Measurements from ENCODE around the gene COL23A1. TPM values are rescaled to one million over a fixed set of nuclear protein-coding genes. Genes with fewer than 3 reads are reported as not detected.

COL23A1 gene
- total and polyA plus RNA-seq, 2 donors (not counting 1 experiment from before 2014, with no cell fraction given): not detected

GRCh38 chr5:178322736-178323540 lies 267.3 kb downstream of the COL23A1 start:
- Histone ChIP-seq H3K79me2 (ENCODE audit: control insufficient read depth, insufficient read depth, low read length) (no peaks in the 10 kb centered on the region), H3K36me3 (ENCODE audit: control insufficient read depth, insufficient read depth, low read length) (no peaks in the 10 kb centered on the region), H3K4me1 (ENCODE audit: control insufficient read depth, extremely low read depth, insufficient read depth, low read length) (no peaks in the 10 kb centered on the region), H3K27ac (ENCODE audit: insufficient read depth, low read length) (no peak overlapping the region), H3K9me3 (ENCODE audit: control insufficient read depth, insufficient read depth, low read depth, low read length) (no peaks in the 10 kb centered on the region), H3K4me2 (ENCODE audit: extremely low read depth, insufficient read depth, low read length) (no peak overlapping the region), H4K20me1 (ENCODE audit: control insufficient read depth, extremely low read depth, insufficient read depth, low read length) (no peaks in the 10 kb centered on the region), H3K9ac (ENCODE audit: insufficient read depth, low read length) (no peak overlapping the region), H2AFZ (ENCODE audit: low read length) (no peak overlapping the region), H3K4me3 (replicated peaks in 1 of 4; ENCODE audit: control extremely low read depth in 1 of 4, insufficient read depth in 1 of 4, low read depth in 3 of 4, low read length in 4 of 4) (no peak overlapping the region), H3K27me3 (ENCODE audit: control insufficient read depth, insufficient read depth, low read length) (no peaks in the 10 kb centered on the region)
- TF ChIP-seq EZH2 (IDR thresholded peaks at IDR 0.05; ENCODE audit: low read length, missing control alignments): no peak
- TF ChIP-seq, protein P1, sequence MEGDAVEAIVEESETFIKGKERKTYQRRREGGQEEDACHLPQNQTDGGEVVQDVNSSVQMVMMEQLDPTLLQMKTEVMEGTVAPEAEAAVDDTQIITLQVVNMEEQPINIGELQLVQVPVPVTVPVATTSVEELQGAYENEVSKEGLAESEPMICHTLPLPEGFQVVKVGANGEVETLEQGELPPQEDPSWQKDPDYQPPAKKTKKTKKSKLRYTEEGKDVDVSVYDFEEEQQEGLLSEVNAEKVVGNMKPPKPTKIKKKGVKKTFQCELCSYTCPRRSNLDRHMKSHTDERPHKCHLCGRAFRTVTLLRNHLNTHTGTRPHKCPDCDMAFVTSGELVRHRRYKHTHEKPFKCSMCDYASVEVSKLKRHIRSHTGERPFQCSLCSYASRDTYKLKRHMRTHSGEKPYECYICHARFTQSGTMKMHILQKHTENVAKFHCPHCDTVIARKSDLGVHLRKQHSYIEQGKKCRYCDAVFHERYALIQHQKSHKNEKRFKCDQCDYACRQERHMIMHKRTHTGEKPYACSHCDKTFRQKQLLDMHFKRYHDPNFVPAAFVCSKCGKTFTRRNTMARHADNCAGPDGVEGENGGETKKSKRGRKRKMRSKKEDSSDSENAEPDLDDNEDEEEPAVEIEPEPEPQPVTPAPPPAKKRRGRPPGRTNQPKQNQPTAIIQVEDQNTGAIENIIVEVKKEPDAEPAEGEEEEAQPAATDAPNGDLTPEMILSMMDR (conservative IDR thresholded peaks at IDR 0.05 in 1 of 2, IDR thresholded peaks at IDR 0.05 in 1 of 2; ENCODE audit: low read depth in 1 of 2, low read length in 2 of 2): no peak
- DNase-seq (ENCODE audit: low read depth in 2 of 2): no peak

GRCh38 chr5:178320281-178320855 lies 269.8 kb downstream of the COL23A1 start:
- no peak overlapping the region for H3K9ac ChIP-seq (ENCODE audit: insufficient read depth, low read length)
- H3K4me3 ChIP-seq (replicated peaks in 1 of 4; ENCODE audit: control extremely low read depth in 1 of 4, insufficient read depth in 1 of 4, low read depth in 3 of 4, low read length in 4 of 4): no peak overlapping the region
- no peaks in the 10 kb centered on the region for H3K4me1 ChIP-seq (ENCODE audit: control insufficient read depth, extremely low read depth, insufficient read depth, low read length)
- TF ChIP-seq, protein P1 (conservative IDR thresholded peaks at IDR 0.05 in 1 of 2, IDR thresholded peaks at IDR 0.05 in 1 of 2; ENCODE audit: low read depth in 1 of 2, low read length in 2 of 2): no peak
- H3K4me2 ChIP-seq (ENCODE audit: extremely low read depth, insufficient read depth, low read length): no peak overlapping the region
- H3K36me3 ChIP-seq (ENCODE audit: control insufficient read depth, insufficient read depth, low read length): no peaks in the 10 kb centered on the region
- DNase-seq (ENCODE audit: low read depth in 2 of 2): no peak
- no peaks in the 10 kb centered on the region for H4K20me1 ChIP-seq (ENCODE audit: control insufficient read depth, extremely low read depth, insufficient read depth, low read length)
- H3K27ac ChIP-seq (ENCODE audit: insufficient read depth, low read length): no peak overlapping the region
- H3K9me3 ChIP-seq (ENCODE audit: control insufficient read depth, insufficient read depth, low read depth, low read length): no peaks in the 10 kb centered on the region
- no peaks in the 10 kb centered on the region for H3K79me2 ChIP-seq (ENCODE audit: control insufficient read depth, insufficient read depth, low read length)
- H3K27me3 ChIP-seq (ENCODE audit: control insufficient read depth, insufficient read depth, low read length): no peaks in the 10 kb centered on the region
- H2AFZ ChIP-seq (ENCODE audit: low read length): no peak overlapping the region

GRCh38 chr5:178319541-178320041 lies 270.6 kb downstream of the COL23A1 start:
- Histone ChIP-seq H3K4me2 (ENCODE audit: extremely low read depth, insufficient read depth, low read length) (no peak overlapping the region), H3K4me3 (replicated peaks in 1 of 4; ENCODE audit: control extremely low read depth in 1 of 4, insufficient read depth in 1 of 4, low read depth in 3 of 4, low read length in 4 of 4) (no peak overlapping the region), H3K27me3 (ENCODE audit: control insufficient read depth, insufficient read depth, low read length) (no peaks in the 10 kb centered on the region), H3K27ac (ENCODE audit: insufficient read depth, low read length) (no peak overlapping the region), H2AFZ (ENCODE audit: low read length) (no peak overlapping the region), H3K9me3 (ENCODE audit: control insufficient read depth, insufficient read depth, low read depth, low read length) (no peaks in the 10 kb centered on the region), H3K36me3 (ENCODE audit: control insufficient read depth, insufficient read depth, low read length) (no peaks in the 10 kb centered on the region), H3K79me2 (ENCODE audit: control insufficient read depth, insufficient read depth, low read length) (no peaks in the 10 kb centered on the region), H3K9ac (ENCODE audit: insufficient read depth, low read length) (no peak overlapping the region), H4K20me1 (ENCODE audit: control insufficient read depth, extremely low read depth, insufficient read depth, low read length) (no peaks in the 10 kb centered on the region), H3K4me1 (ENCODE audit: control insufficient read depth, extremely low read depth, insufficient read depth, low read length) (no peaks in the 10 kb centered on the region)
- no peak for DNase-seq (ENCODE audit: low read depth in 2 of 2)
- TF ChIP-seq, protein P1 (conservative IDR thresholded peaks at IDR 0.05 in 1 of 2, IDR thresholded peaks at IDR 0.05 in 1 of 2; ENCODE audit: low read depth in 1 of 2, low read length in 2 of 2): no peak
- TF ChIP-seq EZH2 (IDR thresholded peaks at IDR 0.05; ENCODE audit: low read length, missing control alignments): no peak

All from fibroblast of lung (primary cell).